Measurements from ENCODE around the gene TP53I11. TPM values are rescaled to one million over a fixed set of nuclear protein-coding genes. Genes with fewer than 3 reads are reported as not detected.

TP53I11 gene
- total and polyA plus RNA-seq, 9 of the 15 experiments (the other 6 are each of a cell fraction or from before 2014, with no cell fraction given) = 0.14 to 2.5 (median 1.2) TPM; not detected in 2

- TF ChIP-seq SRSF1 (IDR thresholded peaks at IDR 0.05; ENCODE audit: low read depth, low read length) = no peak
- TF ChIP-seq TFE3 (CRISPR knock-in tag; IDR thresholded peaks at IDR 0.05) = no peak
- no peak for TF ChIP-seq ZNF3 (CRISPR knock-in tag; IDR thresholded peaks at IDR 0.05)
- TF ChIP-seq FOXK2 (conservative IDR thresholded peaks at IDR 0.05 in 1 of 2, IDR thresholded peaks at IDR 0.05 in 1 of 2; ENCODE audit: low read depth in 2 of 2) = no peak
- TF ChIP-seq DACH1 (IDR thresholded peaks at IDR 0.05; ENCODE audit: partially characterized antibody) = no peak
- no peak for TF ChIP-seq HNRNPK (IDR thresholded peaks at IDR 0.05; ENCODE audit: low read depth, low read length, poor library complexity, severe bottlenecking)
These were observed 41.5 kb upstream of the TP53I11 start (continued) for GRCh38 chr11:44992181-44992582.

DNA sequence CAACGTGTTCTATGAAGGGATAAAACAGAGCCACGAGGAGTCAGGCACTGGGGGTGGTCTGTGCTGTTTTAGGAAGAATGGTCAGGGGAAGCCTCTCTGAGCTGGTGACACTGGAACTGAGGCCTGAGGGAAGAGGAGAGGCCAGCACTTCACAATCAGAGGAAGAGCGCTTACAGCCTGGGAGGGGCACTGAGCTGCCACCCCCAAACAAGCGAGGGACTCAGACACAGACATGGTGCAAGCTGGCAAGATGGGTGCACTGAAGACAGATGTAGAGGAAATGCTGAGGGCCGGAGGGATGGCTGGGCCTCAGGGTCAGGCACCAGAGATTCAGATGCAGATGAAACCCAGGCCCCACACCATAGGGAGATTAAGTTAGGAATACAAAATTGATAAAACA is 40.0 kb upstream of the TP53I11 start:
- no peaks in the 10 kb centered on the region for H3K9me1 ChIP-seq (ENCODE audit: control insufficient read depth, insufficient read depth, low read length)
- no peaks in the 10 kb centered on the region for H3K9me3 ChIP-seq (replicated peaks; ENCODE audit: control insufficient read depth, insufficient read depth, low read depth, low read length)
- H3K27ac ChIP-seq (ENCODE audit: extremely low read depth, low read depth, low read length) = no peak overlapping the region
- H3K4me3 ChIP-seq = no peak overlapping the region
- POLR2A ChIA-PET = no interaction called here
- H3K79me2 ChIP-seq (ENCODE audit: control insufficient read depth, insufficient read depth, low read length) = no peaks in the 10 kb centered on the region
- 0% methylated on average over 5 of the region's 5 CpGs for WGBS (ENCODE audit: insufficient coverage, low coverage, missing lambda C conversion rate)
- no peak overlapping the region for H3K4me2 ChIP-seq (ENCODE audit: insufficient read depth, low read length)
- in situ Hi-C loops (cut with MboI) (no loop called here), intact Hi-C loops (cut with micrococcal nuclease) (no loop called here)
- H2AFZ ChIP-seq (ENCODE audit: low read depth, low read length) = no peak overlapping the region
- no peaks in the 10 kb centered on the region; the same call in none of the 2 replicates for H4K20me1 ChIP-seq (replicated peaks; ENCODE audit: control insufficient read depth, insufficient read depth, low read length)
- no TSS peak for BruUV-seq (replicated peaks)
- no peak overlapping the region for H3K9ac ChIP-seq (ENCODE audit: insufficient read depth in 1 of 2, low read depth in 2 of 2, low read length in 2 of 2)
- no peak for DNase-seq (ENCODE audit: extremely low read depth in 1 of 4, low spot score in 3 of 4)
- H3K27me3 ChIP-seq (ENCODE audit: control insufficient read depth in 2 of 2, insufficient read depth in 2 of 2, low read length in 2 of 2) = peaks cover 13 to 50% of the 10 kb centered on the region in 2 experiments
- FAIRE-seq = no peak
- ATAC-seq = no peak
- no peaks in the 10 kb centered on the region for H3K4me1 ChIP-seq (replicated peaks in 1 of 2; ENCODE audit: control insufficient read depth in 2 of 2, insufficient read depth in 2 of 2, low read length in 2 of 2)
- no peak for TF ChIP-seq IFI16 (CRISPR knock-in tag; IDR thresholded peaks at IDR 0.05)
- no peak for TF ChIP-seq HLTF (IDR thresholded peaks at IDR 0.05)
- TF ChIP-seq WHSC1 (IDR thresholded peaks at IDR 0.05; ENCODE audit: low read length) = no peak
- no peak for TF ChIP-seq FIP1L1 (IDR thresholded peaks at IDR 0.05; ENCODE audit: low read depth, low read length, poor library complexity, severe bottlenecking)
- no peak for TF ChIP-seq ZBTB17 (CRISPR knock-in tag; IDR thresholded peaks at IDR 0.05)
- no peak for TF ChIP-seq ZSCAN29 (IDR thresholded peaks at IDR 0.05)
- no peak for TF ChIP-seq HNRNPLL (IDR thresholded peaks at IDR 0.05; ENCODE audit: low read depth, low read length, poor library complexity, severe bottlenecking)
- TF ChIP-seq, protein P1, sequence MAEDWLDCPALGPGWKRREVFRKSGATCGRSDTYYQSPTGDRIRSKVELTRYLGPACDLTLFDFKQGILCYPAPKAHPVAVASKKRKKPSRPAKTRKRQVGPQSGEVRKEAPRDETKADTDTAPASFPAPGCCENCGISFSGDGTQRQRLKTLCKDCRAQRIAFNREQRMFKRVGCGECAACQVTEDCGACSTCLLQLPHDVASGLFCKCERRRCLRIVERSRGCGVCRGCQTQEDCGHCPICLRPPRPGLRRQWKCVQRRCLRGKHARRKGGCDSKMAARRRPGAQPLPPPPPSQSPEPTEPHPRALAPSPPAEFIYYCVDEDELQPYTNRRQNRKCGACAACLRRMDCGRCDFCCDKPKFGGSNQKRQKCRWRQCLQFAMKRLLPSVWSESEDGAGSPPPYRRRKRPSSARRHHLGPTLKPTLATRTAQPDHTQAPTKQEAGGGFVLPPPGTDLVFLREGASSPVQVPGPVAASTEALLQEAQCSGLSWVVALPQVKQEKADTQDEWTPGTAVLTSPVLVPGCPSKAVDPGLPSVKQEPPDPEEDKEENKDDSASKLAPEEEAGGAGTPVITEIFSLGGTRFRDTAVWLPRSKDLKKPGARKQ (CRISPR knock-in tag; IDR thresholded peaks at IDR 0.05) = no peak
- CTCF ChIA-PET (ENCODE audit: low intra/inter-chr PET ratio) = interaction anchor here (1.0 kb wide), 1 partner anchor 112 kb away, joined by 3 read pairs; no protein-coding TSS in a partner anchor
- H3K36me3 ChIP-seq (ENCODE audit: control insufficient read depth, insufficient read depth, low read length) = no peaks in the 10 kb centered on the region

Measured in K562 (cell line).